NCI-H748 (cell line): ENCODE results near the gene ADCYAP1R1.

Experiments used
- DNase-seq: peaks from one replicate; lab custom pipeline; 2025; ENCODE audit not compliant: unreplicated experiment; lab: John Stamatoyannopoulos, UW

Gene ADCYAP1R1

GRCh38 chr7:31104361-31105255 lies 52.5 kb downstream of the ADCYAP1R1 start:
- no peak for DNase-seq

- no peak for DNase-seq
Measured at GRCh38 chr7:31105256-31105950, 53.3 kb downstream of the ADCYAP1R1 start.

- no peak for DNase-seq
Measured at GRCh38 chr7:31106303-31107105, 54.4 kb downstream of the ADCYAP1R1 start.

- no peak for DNase-seq
Measured at GRCh38 chr7:31107106-31108090, 55.3 kb downstream of the ADCYAP1R1 start.

GRCh38 chr7:31108097-31108657 lies 56.1 kb downstream of the ADCYAP1R1 start:
- no peak for DNase-seq

- DNase-seq: no peak
Measured at GRCh38 chr7:31109751-31110150, 57.6 kb downstream of the ADCYAP1R1 start.

- no peak for DNase-seq
Measured at GRCh38 chr7:31110331-31111108, 58.4 kb downstream of the ADCYAP1R1 start.

GRCh38 chr7:31111109-31111451 lies 59.0 kb downstream of the ADCYAP1R1 start:
- no peak for DNase-seq

GRCh38 chr7:31113660-31114059 lies 61.6 kb downstream of the ADCYAP1R1 start:
- no peak for DNase-seq

- DNase-seq: no peak
Measured at GRCh38 chr7:31114593-31115343, 62.7 kb downstream of the ADCYAP1R1 start.

- no peak for DNase-seq
Measured at GRCh38 chr7:31116615-31117014, 64.5 kb downstream of the ADCYAP1R1 start.

- no peak for DNase-seq
Measured at GRCh38 chr7:31119249-31119648, 67.1 kb downstream of the ADCYAP1R1 start.

GRCh38 chr7:31120800-31121513 lies 68.8 kb downstream of the ADCYAP1R1 start:
- no peak for DNase-seq

GRCh38 chr7:31121601-31122000 lies 69.5 kb downstream of the ADCYAP1R1 start:
- DNase-seq: no peak

- peak; percentile 75 for DNase-seq
Measured at GRCh38 chr7:31122649-31123058, 70.5 kb downstream of the ADCYAP1R1 start.

GRCh38 chr7:31123321-31123720 lies 71.2 kb downstream of the ADCYAP1R1 start:
- no peak for DNase-seq

GRCh38 chr7:31123726-31124125 lies 71.6 kb downstream of the ADCYAP1R1 start:
- no peak for DNase-seq

GRCh38 chr7:31125171-31125570 lies 73.1 kb downstream of the ADCYAP1R1 start:
- no peak for DNase-seq
